Activated T-cell treated with anti-CD3 and anti-CD28 coated beads, Interleukin-2, amount 50 U/mL, for 72 hours (primary cell): ENCODE data around the gene ERCC2. TPM values are rescaled to one million over a fixed set of nuclear protein-coding genes. Genes with fewer than 3 reads are reported as not detected.

ENCODE experiments used
- ATAC-seq, 2 donors: fragments of 150-1000 bp; cut with Tn5 transposase; replicated peaks in 1 of 2; 2 replicates each; pipeline ENCODE4 v1.10.0; 2021; ENCODE audit warnings: moderate library complexity in 2 of 2, mild to moderate bottlenecking in 1 of 2
- DNase-seq, 2 donors: peaks; one replicate each; pipeline ENCODE4 v3.0.0; 2021 to 2022; ENCODE audit warnings: mixed read lengths in 1 of 2
- H3K27ac Mint-ChIP-seq: one replicate; pipeline ENCODE4 v1.8.0; 2022; ENCODE audit warnings: mild to moderate bottlenecking, moderate library complexity, mixed read lengths
- H3K27me3 Mint-ChIP-seq: one replicate; pipeline ENCODE4 v1.8.0; 2022; ENCODE audit warnings: low read depth, mixed read lengths
- H3K36me3 Mint-ChIP-seq, 2 donors: one replicate each; pipeline ENCODE4 v1.8.0; 2022; ENCODE audit warnings: mixed read lengths in 2 of 2, mild to moderate bottlenecking in 1 of 2; ENCODE audit not compliant: insufficient read depth in 2 of 2
- H3K4me1 Mint-ChIP-seq: one replicate; pipeline ENCODE4 v1.8.0; 2022; ENCODE audit warnings: low read depth, mixed read lengths
- H3K4me3 Mint-ChIP-seq, 2 donors: one replicate each; pipeline ENCODE4 v1.8.0; 2022; ENCODE audit warnings: mild to moderate bottlenecking in 2 of 2, mixed read lengths in 2 of 2, moderate library complexity in 2 of 2
- H3K9me3 Mint-ChIP-seq, 2 donors: one replicate each; pipeline ENCODE4 v1.8.0; 2022; ENCODE audit warnings: mixed read lengths in 2 of 2
- total RNA-seq, 2 donors: library from RNA; stranded (reverse); gene quantifications; one replicate each; pipeline ENCODE4 v1.2.3, GENCODE V29; 2022

The ERCC2 gene
- total RNA-seq, 2 donors from 2014 or later = 20.4 to 23.2 TPM

DNA sequence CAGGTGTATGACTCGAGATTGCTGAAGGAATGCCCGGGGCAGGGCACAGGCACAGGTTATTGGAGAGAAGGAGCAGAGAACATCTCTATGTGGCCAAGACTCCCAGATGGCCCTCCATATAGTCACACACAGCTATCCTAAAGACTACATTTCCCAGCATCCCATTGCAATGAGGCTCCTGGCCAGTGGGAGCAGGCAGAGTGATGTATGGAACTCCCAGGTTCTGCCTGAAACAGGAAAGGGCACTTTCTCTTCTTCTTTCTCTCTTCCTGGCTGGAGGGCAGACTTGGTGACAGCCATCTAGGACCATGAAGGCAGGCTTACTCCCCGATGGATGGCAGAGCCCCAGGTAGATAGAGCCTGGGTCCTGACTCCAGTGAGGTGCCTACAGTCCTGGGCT lies 21.0 kb upstream of the ERCC2 start:
- peaks cover 6% of the 10 kb centered on the region for H3K4me1 Mint-ChIP-seq
- ATAC-seq = no peak
- H3K27me3 Mint-ChIP-seq = peaks cover 21% of the 10 kb centered on the region
- no peak overlapping the region for H3K27ac Mint-ChIP-seq
- H3K9me3 Mint-ChIP-seq = no peaks in the 10 kb centered on the region
- H3K36me3 Mint-ChIP-seq = no peaks in the 10 kb centered on the region
- DNase-seq = no peak
- no peak overlapping the region for H3K4me3 Mint-ChIP-seq

DNA sequence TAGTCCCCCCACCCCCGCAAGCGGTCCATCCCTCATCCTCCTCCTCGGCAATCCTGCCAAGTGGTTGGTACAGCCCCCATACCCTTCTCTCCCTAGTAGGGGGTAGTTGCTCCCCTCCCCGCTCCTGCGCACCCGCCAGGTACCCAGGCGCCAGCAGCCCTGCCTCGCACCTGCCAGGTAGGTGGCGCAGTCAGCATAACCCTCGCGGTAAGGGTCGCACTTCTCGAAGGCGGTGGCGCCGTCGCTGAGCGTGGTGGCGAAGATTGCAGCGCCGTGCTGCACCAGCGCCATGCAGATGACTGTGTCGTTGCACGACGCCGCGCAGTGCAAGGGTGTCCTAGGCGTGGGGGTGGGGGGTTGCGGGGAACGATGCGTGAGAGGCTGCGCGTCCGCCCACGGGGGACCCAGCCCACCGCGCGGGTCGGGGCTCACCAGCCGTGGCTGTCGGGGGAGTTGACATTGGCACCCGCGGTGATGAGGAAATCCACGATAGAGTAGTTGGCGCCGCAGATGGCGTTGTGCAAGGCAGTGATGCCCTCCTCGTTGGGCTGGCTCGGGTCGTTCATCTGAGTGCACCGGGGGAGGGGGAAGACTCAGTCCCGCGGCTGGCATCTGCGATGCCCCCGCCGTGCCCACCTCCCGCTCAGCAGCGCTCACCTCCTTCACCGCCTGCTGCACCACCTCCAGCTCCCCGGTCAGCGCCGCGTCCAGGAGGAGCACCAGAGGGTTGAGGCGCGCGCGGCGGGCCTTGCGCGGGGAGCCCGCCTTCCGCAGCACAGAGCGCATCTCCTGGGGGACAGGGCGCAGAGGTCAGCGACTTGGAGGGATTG lies 15.2 kb upstream of the ERCC2 start:
- Mint-ChIP-seq H3K4me3 (no peak overlapping the region), H3K27me3 (peaks cover 33% of the 10 kb centered on the region), H3K9me3 (no peaks in the 10 kb centered on the region), H3K4me1 (no peaks in the 10 kb centered on the region), H3K27ac (no peak overlapping the region), H3K36me3 (no peaks in the 10 kb centered on the region)
- DNase-seq (no peak), ATAC-seq (peak in 1 of 2 donors; percentile 30)

DNA sequence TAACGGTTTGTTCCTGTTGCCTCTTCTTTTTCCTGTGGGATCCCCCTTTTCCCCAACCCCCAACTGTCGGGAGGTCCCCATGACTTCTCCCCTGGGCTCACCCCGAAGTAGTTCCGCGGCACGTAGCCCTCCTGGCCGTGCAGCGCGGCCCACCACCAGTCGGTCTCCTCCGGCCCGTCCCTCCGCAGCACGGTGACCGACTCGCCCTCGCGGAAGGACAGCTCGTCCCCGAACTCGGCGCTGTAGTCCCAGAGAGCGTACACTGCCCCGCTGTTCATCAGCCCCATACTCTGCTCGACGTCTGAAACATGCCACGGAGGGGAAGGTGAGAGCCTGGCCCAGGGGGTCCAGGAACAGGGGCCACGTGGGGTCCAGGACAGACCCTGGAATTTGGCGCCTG lies 12.1 kb upstream of the ERCC2 start:
- Mint-ChIP-seq H3K4me1 (peaks cover 22% of the 10 kb centered on the region), H3K4me3 (no peak overlapping the region), H3K9me3 (no peaks in the 10 kb centered on the region), H3K27me3 (peaks cover 26% of the 10 kb centered on the region), H3K36me3 (no peaks in the 10 kb centered on the region), H3K27ac (no peak overlapping the region)
- no peak for DNase-seq
- ATAC-seq = no peak

DNA sequence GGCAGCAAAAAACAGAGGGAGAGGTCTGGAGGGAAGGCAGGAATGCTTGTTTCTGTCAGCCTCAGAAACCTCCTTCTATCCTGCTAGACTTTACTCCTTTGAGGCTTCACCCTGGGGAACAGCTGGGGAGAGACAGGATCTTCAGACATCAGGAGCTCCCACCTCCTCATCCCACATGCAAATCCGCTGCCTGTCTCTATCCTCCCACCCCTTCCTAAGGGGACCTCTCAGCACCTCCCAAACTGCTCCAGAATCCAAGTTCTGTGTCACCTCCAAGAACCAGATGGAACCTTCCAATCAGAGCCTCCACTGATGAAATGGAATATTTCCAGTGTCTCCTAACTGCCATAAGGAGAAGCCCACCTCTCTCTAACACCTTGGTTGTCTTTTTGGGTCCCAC lies 9.7 kb upstream of the ERCC2 start:
- no peaks in the 10 kb centered on the region for H3K9me3 Mint-ChIP-seq
- ATAC-seq (no peak), DNase-seq (no peak)
- H3K4me1 Mint-ChIP-seq = peaks cover 33% of the 10 kb centered on the region
- H3K4me3 Mint-ChIP-seq = peak overlapping the region in 1 of 2 donors; percentile 6
- H3K27ac Mint-ChIP-seq = no peak overlapping the region
- no peaks in the 10 kb centered on the region for H3K36me3 Mint-ChIP-seq
- peaks cover 5% of the 10 kb centered on the region for H3K27me3 Mint-ChIP-seq

DNA sequence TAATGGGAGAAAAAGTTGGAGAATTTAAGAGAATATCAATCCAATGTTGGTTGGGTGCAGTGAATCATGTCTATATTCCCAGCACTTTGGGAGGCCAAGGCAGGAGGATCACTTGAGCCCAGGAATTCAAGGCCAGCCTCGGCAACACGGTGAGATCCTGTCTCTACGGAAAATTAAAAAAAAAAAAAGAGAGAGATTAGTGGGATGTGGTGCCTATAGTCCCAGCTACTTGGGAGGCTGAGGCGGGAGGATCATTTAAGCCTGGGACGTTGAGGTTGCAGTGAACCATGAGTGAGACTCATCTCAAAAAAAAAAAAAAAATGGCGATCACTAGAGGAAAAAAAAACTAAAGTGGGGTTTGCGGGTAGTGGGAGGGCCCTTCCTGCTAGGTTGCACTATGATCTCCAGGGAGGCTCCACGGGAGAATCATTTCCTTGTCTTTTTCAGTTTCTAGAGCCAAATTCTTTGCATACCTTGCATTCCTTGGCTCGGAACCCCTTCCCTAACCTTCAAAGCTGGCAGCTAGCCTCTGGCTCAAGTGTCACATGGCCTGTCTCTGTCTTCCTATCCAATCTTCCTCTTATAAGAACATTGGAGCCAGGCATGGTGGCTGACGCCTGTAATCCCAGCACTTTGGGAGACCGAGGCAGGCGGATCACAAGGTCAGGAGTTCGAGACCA lies 5.8 kb upstream of the ERCC2 start:
- Mint-ChIP-seq H3K4me1 (peaks cover 33% of the 10 kb centered on the region), H3K9me3 (no peaks in the 10 kb centered on the region), H3K36me3 (no peaks in the 10 kb centered on the region), H3K27me3 (no peaks in the 10 kb centered on the region), H3K4me3 (peak overlapping the region in 1 of 2 donors; percentile 41), H3K27ac (no peak overlapping the region)
- DNase-seq (no peak), ATAC-seq (no peak)

DNA sequence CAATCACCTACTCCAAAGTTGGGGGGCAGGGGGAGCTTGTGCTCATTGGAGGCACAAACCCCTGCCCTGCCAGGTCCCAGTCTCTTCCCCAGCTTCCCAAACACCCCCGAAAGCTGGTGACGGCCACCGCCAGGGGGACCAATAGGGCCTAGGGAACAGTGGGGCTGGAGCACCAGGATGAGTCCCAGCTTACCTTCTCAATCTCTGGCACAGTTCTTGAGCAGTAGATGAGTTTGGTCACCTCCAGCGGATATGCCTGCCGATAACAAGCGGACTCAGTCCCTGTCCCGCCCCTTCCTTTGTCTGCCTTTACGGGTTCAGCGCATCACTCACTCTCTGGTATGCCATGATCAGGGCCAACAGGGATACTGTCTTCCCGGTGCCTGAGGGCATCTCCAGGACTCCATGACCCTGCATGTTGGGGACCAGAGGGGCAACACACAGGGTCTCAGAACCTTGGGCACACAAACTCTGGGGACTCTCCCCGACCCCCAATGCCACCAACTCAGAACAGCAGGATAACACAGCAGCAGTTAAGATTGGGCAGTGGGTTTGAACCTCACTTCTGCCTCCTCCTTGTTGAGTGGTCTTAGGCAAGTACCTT lies 1.5 kb downstream of the ERCC2 start:
- Mint-ChIP-seq H3K27ac (no peak overlapping the region), H3K4me3 (peak overlapping the region; percentile 12 to 42), H3K9me3 (no peaks in the 10 kb centered on the region), H3K4me1 (peaks cover 26% of the 10 kb centered on the region), H3K27me3 (no peaks in the 10 kb centered on the region), H3K36me3 (no peaks in the 10 kb centered on the region)
- ATAC-seq (no peak), DNase-seq (no peak)

GRCh38 chr19:45368127-45368526 lies 2.2 kb downstream of the ERCC2 start:
- Mint-ChIP-seq H3K27ac (no peak overlapping the region), H3K36me3 (no peaks in the 10 kb centered on the region), H3K4me3 (peak overlapping the region in 1 of 2 donors; percentile 39), H3K27me3 (no peaks in the 10 kb centered on the region), H3K4me1 (peaks cover 26% of the 10 kb centered on the region), H3K9me3 (no peaks in the 10 kb centered on the region)
- DNase-seq = no peak
- no peak for ATAC-seq

- ATAC-seq (no peak), DNase-seq (no peak)
- Mint-ChIP-seq H3K9me3 (no peaks in the 10 kb centered on the region), H3K36me3 (peaks cover 0 to 3% of the 10 kb centered on the region in 2 donors), H3K4me1 (peaks cover 16% of the 10 kb centered on the region), H3K27ac (no peak overlapping the region), H3K4me3 (no peak overlapping the region), H3K27me3 (no peaks in the 10 kb centered on the region)
These were observed 5.7 kb downstream of the ERCC2 start for GRCh38 chr19:45364696-45365095.

DNA sequence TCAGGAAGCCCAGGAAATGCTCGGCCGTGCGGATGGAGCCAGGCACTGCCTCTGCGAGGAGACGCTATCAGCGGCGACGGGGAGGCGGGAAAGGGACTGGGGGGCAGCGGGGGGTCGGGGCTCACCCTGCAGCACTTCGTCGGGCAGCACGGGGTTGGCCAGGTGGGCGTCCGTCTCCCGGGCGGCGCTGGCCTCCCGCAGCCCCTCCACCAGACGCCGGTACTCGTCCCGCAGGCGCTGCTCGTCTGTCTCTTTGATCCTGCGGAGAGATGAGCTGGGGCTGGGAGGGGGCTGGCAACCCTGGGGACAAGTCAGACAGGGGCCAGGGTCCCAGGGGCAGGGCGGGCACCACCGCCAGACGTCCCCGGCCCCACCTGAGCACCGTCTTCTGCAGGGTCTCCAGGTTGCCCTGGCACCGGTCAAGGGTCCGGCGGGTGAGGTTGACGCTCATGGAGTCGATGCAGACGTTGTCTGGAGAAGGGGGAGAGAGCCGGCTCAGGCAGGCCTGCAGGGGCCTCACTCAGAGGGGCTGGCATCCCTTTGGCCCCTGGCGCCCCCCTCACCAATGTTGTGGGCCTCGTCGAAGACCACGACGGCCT lies 6.4 kb downstream of the ERCC2 start:
- Mint-ChIP-seq H3K27ac (no peak overlapping the region), H3K4me3 (no peak overlapping the region), H3K27me3 (no peaks in the 10 kb centered on the region), H3K9me3 (no peaks in the 10 kb centered on the region), H3K4me1 (peaks cover 11% of the 10 kb centered on the region), H3K36me3 (peaks cover 0 to 3% of the 10 kb centered on the region in 2 donors)
- DNase-seq (no peak), ATAC-seq (no peak)

GRCh38 chr19:45362291-45362690 lies 8.1 kb downstream of the ERCC2 start:
- Mint-ChIP-seq H3K36me3 (peaks cover 1 to 6% of the 10 kb centered on the region in 2 donors), H3K27ac (no peak overlapping the region)

DNA sequence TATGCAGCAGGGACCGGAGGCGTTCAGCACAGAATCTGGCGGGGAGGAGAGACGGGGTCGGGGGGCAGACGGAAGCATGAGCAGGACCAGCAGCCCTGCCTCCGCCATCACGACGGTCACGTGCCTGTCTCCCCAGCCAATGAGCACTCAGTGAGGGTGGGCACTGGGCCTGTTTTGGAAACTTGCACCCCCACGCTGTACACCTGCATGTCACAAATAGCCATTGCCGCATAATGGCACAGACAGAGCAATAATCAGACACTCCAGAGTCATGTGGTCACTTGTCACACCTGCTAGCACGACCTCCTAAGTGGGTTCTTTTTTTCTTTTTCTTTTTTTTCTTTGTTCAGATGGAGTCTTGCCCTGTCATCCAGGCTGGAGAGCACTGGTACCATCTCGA lies 8.8 kb downstream of the ERCC2 start:
- Mint-ChIP-seq H3K27me3 (no peaks in the 10 kb centered on the region), H3K27ac (no peak overlapping the region), H3K36me3 (peaks cover 1 to 6% of the 10 kb centered on the region in 2 donors), H3K4me1 (no peaks in the 10 kb centered on the region), H3K9me3 (no peaks in the 10 kb centered on the region), H3K4me3 (no peak overlapping the region)
- DNase-seq = no peak
- ATAC-seq = no peak

More at GRCh38 chr19:45362291-45362690, 8.1 kb downstream of the ERCC2 start:
- ATAC-seq (no peak), DNase-seq (no peak)
- H3K4me1 Mint-ChIP-seq = no peaks in the 10 kb centered on the region
- H3K27me3 Mint-ChIP-seq = no peaks in the 10 kb centered on the region
- H3K4me3 Mint-ChIP-seq = no peak overlapping the region
- no peaks in the 10 kb centered on the region for H3K9me3 Mint-ChIP-seq

DNA sequence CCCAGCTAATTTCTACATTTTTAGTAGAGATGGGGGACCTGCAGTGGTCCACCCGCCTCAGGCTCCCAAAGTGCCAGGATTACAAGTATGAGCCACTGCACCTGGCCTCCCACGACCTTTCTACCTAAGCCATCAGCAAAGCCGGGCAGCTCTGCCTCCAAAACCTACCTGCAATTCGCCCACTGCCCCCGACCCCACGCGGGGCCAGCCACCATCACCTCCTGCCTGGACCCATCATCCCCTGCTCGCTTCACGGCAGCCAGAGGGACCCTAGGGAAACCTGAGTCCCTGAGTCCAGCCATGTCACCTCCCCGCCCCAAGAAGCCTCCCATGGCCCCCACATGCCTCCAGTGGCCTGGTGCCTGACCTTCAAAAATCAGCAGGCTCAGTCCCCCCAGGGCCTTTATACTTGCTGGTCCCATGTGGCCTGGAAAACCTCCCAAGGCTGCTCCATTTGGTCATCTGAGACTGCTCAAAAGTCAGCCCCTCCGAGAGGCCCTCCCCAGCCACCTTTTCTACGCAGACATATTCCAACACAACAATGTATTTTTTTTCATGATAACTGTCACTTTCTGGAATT lies 12.1 kb downstream of the ERCC2 start:
- DNase-seq (no peak), ATAC-seq (no peak)
- H3K4me1 Mint-ChIP-seq = no peaks in the 10 kb centered on the region
- H3K27me3 Mint-ChIP-seq = no peaks in the 10 kb centered on the region
- H3K9me3 Mint-ChIP-seq = no peaks in the 10 kb centered on the region
- peaks cover 1 to 14% of the 10 kb centered on the region in 2 donors for H3K36me3 Mint-ChIP-seq
- no peak overlapping the region for H3K27ac Mint-ChIP-seq
- no peak overlapping the region for H3K4me3 Mint-ChIP-seq

- ATAC-seq (no peak), DNase-seq (no peak)
- H3K27ac Mint-ChIP-seq = no peak overlapping the region
- no peaks in the 10 kb centered on the region for H3K4me1 Mint-ChIP-seq
- H3K9me3 Mint-ChIP-seq = no peaks in the 10 kb centered on the region
- H3K4me3 Mint-ChIP-seq = no peak overlapping the region
- peaks cover 1 to 14% of the 10 kb centered on the region in 2 donors for H3K36me3 Mint-ChIP-seq
- H3K27me3 Mint-ChIP-seq = no peaks in the 10 kb centered on the region
These were observed 13.0 kb downstream of the ERCC2 start for GRCh38 chr19:45357445-45357783.
